Uterus (tissue), 4 donors: ENCODE results near the gene STAT4. TPM values are rescaled to one million over a fixed set of nuclear protein-coding genes. Genes with fewer than 3 reads are reported as not detected.

Source experiments
- DNase-seq, 2 donors: peaks; one replicate each; pipeline ENCODE4 v3.0.0-alpha.2; 2019 to 2020
- H3K27ac ChIP-seq, 2 donors: fragments of 200-600 bp; sonication (generic); 1 replicate in 1 of 2; 2 replicates in 1 of 2; pipeline ENCODE4 v1.5.1; 2016 to 2018
- H3K27me3 ChIP-seq, 2 donors: fragments of 200-600 bp; sonication (generic); one replicate each; pipeline ENCODE4 v1.5.1; 2018 to 2019; ENCODE audit warnings: control low read depth in 1 of 2
- H3K36me3 ChIP-seq, 2 donors: fragments of 200-600 bp; sonication (generic); one replicate each; pipeline ENCODE4 v1.5.1; 2019; ENCODE audit warnings: control low read depth in 1 of 2
- H3K4me1 ChIP-seq, 2 donors: fragments of 200-600 bp; sonication (generic); one replicate each; pipeline ENCODE4 v1.5.1; 2018 to 2019; ENCODE audit warnings: control low read depth in 1 of 2
- H3K4me3 ChIP-seq, 2 donors: fragments of 200-600 bp; sonication (generic); 1 replicate in 1 of 2; 2 replicates in 1 of 2; pipeline ENCODE4 v1.5.1; 2018 to 2019; ENCODE audit warnings: mild to moderate bottlenecking in 1 of 2
- H3K9me3 ChIP-seq, 2 donors: fragments of 200-600 bp; sonication (generic); one replicate each; pipeline ENCODE4 v1.5.1; 2019; ENCODE audit warnings: control low read depth in 1 of 2
- CTCF ChIP-seq, 4 experiments: fragments of 200-600 bp in 2 of 4; fragments of 450-650 bp in 2 of 4; sonication (generic) in 2 of 4; IDR thresholded peaks; one replicate each; pipeline ENCODE4 v1.5.1; 2016 to 2019; ENCODE audit warnings: antibody characterized with exemption in 4 of 4, mild to moderate bottlenecking in 2 of 4, moderate library complexity in 1 of 4
- POLR2A ChIP-seq, 2 donors: fragments of 450-650 bp; IDR thresholded peaks; one replicate each; pipeline ENCODE4 v1.6.1; 2016; ENCODE audit warnings: antibody characterized with exemption in 2 of 2, mild to moderate bottlenecking in 1 of 2, moderate library complexity in 1 of 2
- intact Hi-C: fragments of 100-400 bp; cut with DNase I; formaldehyde crosslinking; loops from one replicate; pipeline ENCODE4 v1.15.1; 2023; ENCODE audit warnings: low total_unique reads
- total RNA-seq, 4 donors: library from RNA; depleted of rRNA in 3 of 4; stranded (reverse); fragments of >200 nt in 3 of 4; gene quantifications; one replicate each; pipeline versions ENCODE4 v1.1.0 to v1.2.4, GENCODE V29; 2014 to 2023
- donor health status: DM: yes; HTN: yes; CAD: no.

The STAT4 gene
- total RNA-seq, 4 donors from 2014 or later, result 0.51 to 4.8 (median 2.3) TPM; not detected in 1

DNA sequence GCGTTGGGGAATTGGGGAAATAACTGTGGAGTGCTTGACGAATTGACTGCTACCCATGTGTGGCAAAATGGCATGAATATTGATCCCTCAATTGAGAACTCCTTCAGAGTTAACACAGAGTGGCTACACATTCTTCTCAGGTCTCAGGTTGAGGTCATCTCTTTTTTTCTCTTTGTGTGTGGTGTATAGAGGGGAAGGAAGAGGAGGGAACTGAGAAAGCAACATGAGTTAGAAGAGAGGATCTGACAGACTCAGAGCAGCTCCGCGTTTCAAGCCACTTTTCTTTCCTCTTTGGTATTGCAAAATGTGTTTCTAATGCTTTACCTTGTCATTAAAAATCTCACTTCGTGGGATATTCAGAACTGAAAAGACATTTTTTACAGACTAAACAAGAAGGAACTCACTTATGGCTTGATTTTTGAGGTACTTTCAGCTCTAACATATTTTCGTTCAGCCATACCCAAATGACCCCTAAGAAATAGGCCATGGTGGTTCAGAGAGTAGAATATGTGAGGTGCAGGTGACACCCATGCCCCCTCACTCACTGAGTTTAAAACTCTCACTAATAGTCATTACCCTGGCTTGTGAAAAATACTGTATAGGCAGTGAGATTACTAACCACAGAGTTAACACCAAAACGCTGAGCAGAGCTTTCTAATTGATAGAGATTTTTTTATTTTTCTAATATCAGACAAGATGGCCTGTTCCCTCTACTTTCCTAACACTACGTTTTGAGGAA lies 22.5 kb downstream of the STAT4 start:
- intact Hi-C loops, result no loop called here
- no peak overlapping the region for H3K4me3 ChIP-seq
- TF ChIP-seq CTCF (IDR thresholded peaks at IDR 0.05) (no peak), POLR2A (IDR thresholded peaks at IDR 0.05) (no peak)
- no peaks in the 10 kb centered on the region for H3K4me1 ChIP-seq
- H3K36me3 ChIP-seq, result no peaks in the 10 kb centered on the region
- no peak for DNase-seq
- no peak overlapping the region for H3K27ac ChIP-seq
- H3K9me3 ChIP-seq, result no peaks in the 10 kb centered on the region
- H3K27me3 ChIP-seq, result no peaks in the 10 kb centered on the region

DNA sequence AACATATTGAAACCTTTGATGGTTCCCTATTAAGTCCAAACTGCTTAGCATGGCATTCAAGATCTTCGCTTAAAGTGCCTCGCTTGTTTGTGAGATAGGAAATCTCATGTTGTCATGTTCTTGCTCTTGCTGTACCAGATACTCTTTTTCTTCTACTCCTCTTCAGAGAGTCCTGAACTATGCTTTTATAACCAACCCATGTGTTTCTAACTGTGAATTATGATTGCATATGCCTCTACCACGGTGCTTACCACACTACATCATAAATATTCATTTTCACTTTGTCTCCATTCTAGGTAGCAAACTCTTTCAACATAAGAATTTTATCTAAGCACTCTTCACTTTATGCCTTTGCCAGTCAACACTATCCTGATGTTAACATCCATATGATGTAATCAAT lies 23.6 kb downstream of the STAT4 start:
- Histone ChIP-seq H3K9me3 (no peaks in the 10 kb centered on the region), H3K36me3 (no peaks in the 10 kb centered on the region), H3K27me3 (no peaks in the 10 kb centered on the region), H3K4me3 (no peak overlapping the region), H3K4me1 (no peaks in the 10 kb centered on the region), H3K27ac (no peak overlapping the region)
- TF ChIP-seq CTCF (IDR thresholded peaks at IDR 0.05) (no peak), POLR2A (IDR thresholded peaks at IDR 0.05) (no peak)
- intact Hi-C loops, result no loop called here
- no peak for DNase-seq

DNA sequence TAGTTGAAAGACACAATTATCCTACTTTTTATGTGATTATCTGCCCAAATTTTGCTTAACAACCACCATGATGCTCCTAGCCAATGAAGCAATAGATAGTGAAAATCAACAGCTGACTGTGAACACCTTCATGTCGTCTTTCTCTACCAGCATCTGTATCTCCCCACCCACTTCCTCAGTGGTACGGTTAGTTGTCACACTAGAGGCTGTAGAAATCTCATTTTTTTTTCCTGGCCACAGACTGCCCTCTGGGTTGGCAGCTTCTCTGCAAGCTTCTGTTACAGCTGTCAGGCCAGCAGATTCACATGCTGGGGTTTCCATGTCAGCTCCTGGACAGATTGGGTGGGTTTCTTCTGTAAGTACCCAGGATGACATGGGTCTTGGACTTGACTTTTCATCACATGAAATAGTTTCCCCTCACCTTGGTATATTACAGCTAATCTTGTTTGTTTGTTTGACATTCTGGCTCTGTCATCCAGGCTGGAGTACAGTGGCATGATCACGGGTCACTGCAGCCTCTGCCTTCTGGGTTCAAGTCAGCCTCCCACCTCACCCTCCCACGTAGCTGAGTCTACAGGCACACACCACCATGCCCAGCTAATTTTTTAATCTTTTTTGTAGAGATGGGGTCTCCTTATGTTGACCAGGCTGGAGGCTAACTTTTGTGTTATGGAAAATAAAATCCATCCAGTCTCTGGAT lies 24.3 kb downstream of the STAT4 start:
- intact Hi-C loops, result no loop called here
- Histone ChIP-seq H3K27ac (no peak overlapping the region), H3K36me3 (no peaks in the 10 kb centered on the region), H3K4me3 (no peak overlapping the region), H3K27me3 (no peaks in the 10 kb centered on the region), H3K4me1 (no peaks in the 10 kb centered on the region), H3K9me3 (no peaks in the 10 kb centered on the region)
- TF ChIP-seq CTCF (IDR thresholded peaks at IDR 0.05), result no peak
- no peak for TF ChIP-seq POLR2A (IDR thresholded peaks at IDR 0.05)
- DNase-seq, result no peak

GRCh38 chr2:191125646-191126045 lies 25.1 kb downstream of the STAT4 start:
- no peak for TF ChIP-seq CTCF (IDR thresholded peaks at IDR 0.05)
- TF ChIP-seq POLR2A (IDR thresholded peaks at IDR 0.05), result no peak
- Histone ChIP-seq H3K27ac (no peak overlapping the region), H3K36me3 (no peaks in the 10 kb centered on the region), H3K4me3 (no peak overlapping the region), H3K27me3 (no peaks in the 10 kb centered on the region), H3K9me3 (no peaks in the 10 kb centered on the region), H3K4me1 (no peaks in the 10 kb centered on the region)
- intact Hi-C loops, result no loop called here
- DNase-seq, result no peak

DNA sequence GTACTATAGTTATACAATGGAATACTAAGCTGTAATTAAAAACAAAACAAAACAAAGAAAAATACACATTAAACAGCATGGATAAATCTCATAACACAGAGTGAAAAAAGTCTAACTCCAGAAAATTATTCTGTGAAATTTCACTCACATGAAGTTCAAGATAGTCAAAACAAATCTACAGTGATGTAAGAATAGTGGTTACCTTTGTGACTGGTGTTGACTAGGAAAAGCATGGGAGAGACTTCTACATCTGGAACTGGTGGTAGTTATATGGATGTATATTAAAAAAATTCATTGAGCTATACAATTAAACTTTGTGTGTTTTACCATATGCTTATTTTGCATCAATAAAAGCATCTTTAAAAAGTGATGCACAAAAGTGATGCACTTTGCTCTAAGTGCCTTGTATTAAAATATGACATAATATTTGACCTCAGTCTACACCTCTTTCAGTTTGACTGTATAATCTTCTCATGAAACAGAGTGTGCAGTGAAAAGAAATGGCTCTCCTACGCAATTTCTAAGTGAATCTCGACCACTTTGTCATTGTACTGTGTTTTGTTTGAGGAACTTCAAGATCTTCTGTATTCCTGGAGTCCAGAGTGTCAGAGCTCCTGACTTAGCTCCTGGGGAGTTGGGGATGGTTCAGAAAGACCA lies 28.0 kb downstream of the STAT4 start:
- intact Hi-C loops, result no loop called here
- H3K9me3 ChIP-seq, result no peaks in the 10 kb centered on the region
- H3K4me1 ChIP-seq, result no peaks in the 10 kb centered on the region
- H3K36me3 ChIP-seq, result no peaks in the 10 kb centered on the region
- TF ChIP-seq POLR2A (IDR thresholded peaks at IDR 0.05) (no peak), CTCF (IDR thresholded peaks at IDR 0.05) (no peak)
- no peak overlapping the region for H3K4me3 ChIP-seq
- H3K27ac ChIP-seq, result no peak overlapping the region
- no peaks in the 10 kb centered on the region for H3K27me3 ChIP-seq
- no peak for DNase-seq
